Cardiac fibroblast (primary cell): ENCODE data around the gene FOXJ1.

ENCODE experiments used
- DNase-seq, 2 donors: peaks; one replicate each; pipeline versions ENCODE4 v3.0.0 to v3.0.0-alpha.2; 2010; ENCODE audit warnings: low read depth in 2 of 2
- H3K4me3 ChIP-seq, 2 donors: replicated peaks in 1 of 2; 1 replicate in 1 of 2; 2 replicates in 1 of 2; pipeline ENCODE4 v1.5.1; 2011; ENCODE audit warnings: low read depth in 2 of 2, low read length in 2 of 2, mild to moderate bottlenecking in 2 of 2, moderate library complexity in 1 of 2
- TF ChIP-seq, protein P1 (sequence below): IDR thresholded peaks from one replicate; pipeline ENCODE4 v1.5.1; 2011; ENCODE audit warnings: low read depth, mild to moderate bottlenecking, low read length, inconsistent platforms

FOXJ1 gene

DNA sequence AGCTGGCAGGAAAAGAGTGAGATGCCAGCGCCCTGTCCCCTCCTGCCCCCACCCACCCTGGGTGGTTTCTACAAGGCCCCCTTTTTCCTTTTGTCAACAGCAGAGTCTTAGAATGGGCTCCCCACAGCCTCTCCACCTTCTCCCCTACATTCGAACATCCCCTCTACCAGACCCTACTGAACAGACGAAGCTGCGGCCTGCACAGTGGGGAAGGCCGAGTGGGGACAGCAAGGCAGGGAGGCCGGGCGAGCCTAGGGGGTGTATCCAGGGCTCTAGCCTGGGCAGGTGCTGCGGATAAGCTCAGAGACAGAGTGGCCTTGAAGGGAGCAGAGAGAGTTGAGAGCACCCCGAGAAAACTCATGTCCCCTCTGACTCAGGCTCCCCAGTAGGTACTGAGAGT, 54.7 kb downstream of the FOXJ1 start:
- TF ChIP-seq, protein P1, sequence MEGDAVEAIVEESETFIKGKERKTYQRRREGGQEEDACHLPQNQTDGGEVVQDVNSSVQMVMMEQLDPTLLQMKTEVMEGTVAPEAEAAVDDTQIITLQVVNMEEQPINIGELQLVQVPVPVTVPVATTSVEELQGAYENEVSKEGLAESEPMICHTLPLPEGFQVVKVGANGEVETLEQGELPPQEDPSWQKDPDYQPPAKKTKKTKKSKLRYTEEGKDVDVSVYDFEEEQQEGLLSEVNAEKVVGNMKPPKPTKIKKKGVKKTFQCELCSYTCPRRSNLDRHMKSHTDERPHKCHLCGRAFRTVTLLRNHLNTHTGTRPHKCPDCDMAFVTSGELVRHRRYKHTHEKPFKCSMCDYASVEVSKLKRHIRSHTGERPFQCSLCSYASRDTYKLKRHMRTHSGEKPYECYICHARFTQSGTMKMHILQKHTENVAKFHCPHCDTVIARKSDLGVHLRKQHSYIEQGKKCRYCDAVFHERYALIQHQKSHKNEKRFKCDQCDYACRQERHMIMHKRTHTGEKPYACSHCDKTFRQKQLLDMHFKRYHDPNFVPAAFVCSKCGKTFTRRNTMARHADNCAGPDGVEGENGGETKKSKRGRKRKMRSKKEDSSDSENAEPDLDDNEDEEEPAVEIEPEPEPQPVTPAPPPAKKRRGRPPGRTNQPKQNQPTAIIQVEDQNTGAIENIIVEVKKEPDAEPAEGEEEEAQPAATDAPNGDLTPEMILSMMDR = no peak
- no peak for DNase-seq
- H3K4me3 ChIP-seq = no peak overlapping the region
